Measurements from ENCODE around the gene QARS1. TPM values are rescaled to one million over a fixed set of nuclear protein-coding genes. Genes with fewer than 3 reads are reported as not detected.
A peak's percentile ranks its signal among the peaks of the same experiment; 100 is the strongest.

QARS1 gene
- total and polyA plus RNA-seq, 2 of the 13 experiments (the other 11 are each of a cell fraction or from before 2014, with no cell fraction given) = 307 to 327 TPM

GRCh38 chr3:49120438-49121131 is 16.0 kb upstream of the QARS1 start, which contains the start of gene USP19 (continued):
- TF ChIP-seq GRHL1 (CRISPR knock-in tag; conservative IDR thresholded peaks at IDR 0.05) (no peak), SAP130 (CRISPR knock-in tag; IDR thresholded peaks at IDR 0.05; ENCODE audit: low read depth) (peak; percentile 91), ZNF704 (CRISPR knock-in tag; IDR thresholded peaks at IDR 0.05; ENCODE audit: borderline replicate concordance) (no peak), SP5 (CRISPR knock-in tag; IDR thresholded peaks at IDR 0.05; ENCODE audit: borderline replicate concordance, low read depth) (peak; percentile 75), TRAFD1 (CRISPR knock-in tag; IDR thresholded peaks at IDR 0.05; ENCODE audit: borderline replicate concordance) (no peak), ZUFSP (CRISPR knock-in tag; IDR thresholded peaks at IDR 0.05; ENCODE audit: borderline replicate concordance) (no peak), POLR2AphosphoS5 (IDR thresholded peaks at IDR 0.05; ENCODE audit: low read depth, low read length) (peak; percentile 84), KDM5B (CRISPR knock-in tag; IDR thresholded peaks at IDR 0.05; ENCODE audit: borderline replicate concordance) (peak; percentile 84; the same call in 1 of the 2 replicates), ZNF644 (CRISPR knock-in tag; IDR thresholded peaks at IDR 0.05; ENCODE audit: low read depth) (no peak), ZNF180 (CRISPR knock-in tag; IDR thresholded peaks at IDR 0.05; ENCODE audit: borderline replicate concordance, low read depth) (peak; percentile 79; the same call in 1 of the 2 replicates), NR3C1 (CRISPR knock-in tag; IDR thresholded peaks at IDR 0.05) (no peak), ZNF710 (CRISPR knock-in tag; IDR thresholded peaks at IDR 0.05; ENCODE audit: borderline replicate concordance) (peak; percentile 48; the same call in 1 of the 2 replicates), HMGXB3 (CRISPR knock-in tag; IDR thresholded peaks at IDR 0.05; ENCODE audit: borderline replicate concordance) (peak; percentile 26; the same call in 1 of the 2 replicates), KLF6 (CRISPR knock-in tag; IDR thresholded peaks at IDR 0.05) (peak; percentile 78), THAP11 (CRISPR knock-in tag; IDR thresholded peaks at IDR 0.05) (peak; percentile 92)
